Astrocyte of the hippocampus (primary cell): ENCODE results near the gene PLAAT2.
A peak's percentile ranks its signal among the peaks of the same experiment; 100 is the strongest.
"Not testable (repeated sequence)": the region's sequence is repeated elsewhere in the genome, so short reads cannot be mapped to it uniquely, and the experiment has no call there.

Experiments used
- DNase-seq: peaks from one replicate; pipeline ENCODE4 v3.0.0; 2011; ENCODE audit warnings: low read depth, low spot score

PLAAT2 gene

DNA sequence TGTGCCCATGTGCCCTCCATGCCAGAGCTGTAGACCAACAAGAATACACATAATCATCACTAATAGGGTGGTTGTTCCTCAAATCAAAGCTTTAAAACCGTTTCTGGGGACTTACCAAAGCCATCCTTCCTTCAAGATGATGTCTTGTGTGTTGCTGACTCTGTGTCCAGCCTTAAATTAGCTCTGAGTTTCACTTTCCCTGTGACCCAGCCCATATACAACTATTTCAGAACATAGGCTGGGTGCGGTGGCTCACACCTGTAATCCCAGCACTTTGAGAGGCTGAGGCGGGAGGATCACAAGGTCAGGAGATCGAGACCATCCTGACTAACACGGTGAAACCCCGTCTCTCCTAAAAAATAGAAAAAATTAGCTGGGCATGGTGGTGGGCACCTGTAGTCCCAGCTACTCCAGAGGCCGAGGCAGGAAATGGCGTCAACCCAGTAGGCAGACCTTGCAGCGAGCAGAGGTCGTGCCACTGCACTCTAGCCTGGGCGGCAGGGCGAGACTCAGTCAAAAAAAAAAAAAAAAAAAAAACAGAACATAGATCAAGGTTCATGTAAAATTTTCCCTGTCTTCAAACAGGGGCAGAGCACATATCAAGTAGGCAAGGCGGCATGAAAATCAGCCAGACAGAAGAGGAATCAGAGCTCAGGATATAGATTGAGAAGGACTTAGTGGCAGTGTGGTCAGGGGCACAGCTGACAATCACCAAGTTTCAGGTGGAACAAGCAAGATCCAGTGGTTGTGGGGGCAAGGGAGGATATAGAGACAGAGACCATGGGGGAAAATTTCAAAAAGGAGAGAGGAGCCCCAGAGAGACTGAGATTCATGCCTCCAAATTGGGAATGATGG, at the start of gene PLAAT2:
Gene PLAAT2, minus strand, starts transcription at position 179 of the 855 bp plus-strand sequence. Its CDS starts 55 bp downstream, at position 124.
- DNase-seq, result no peak

DNA sequence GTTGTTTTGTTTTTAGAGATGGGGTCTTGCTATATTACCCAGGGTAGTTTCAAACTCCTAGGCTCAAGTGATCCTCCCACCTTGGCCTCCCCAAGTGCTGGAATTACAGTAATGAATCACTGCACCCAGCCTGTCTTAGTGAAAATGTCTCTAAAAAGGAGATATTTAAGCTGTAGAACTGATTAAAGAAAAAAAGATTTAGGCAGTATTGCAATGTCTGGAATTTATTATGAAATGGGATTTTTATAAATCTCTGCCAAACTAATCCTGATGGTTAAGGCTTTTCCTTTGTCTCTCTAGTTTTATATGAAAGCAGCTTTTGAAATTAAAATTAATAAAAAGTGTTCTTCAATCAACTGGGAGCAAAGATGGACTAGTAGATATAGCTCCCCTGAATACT, 49.0 kb upstream of the PLAAT2 start:
- DNase-seq, result no peak

DNA sequence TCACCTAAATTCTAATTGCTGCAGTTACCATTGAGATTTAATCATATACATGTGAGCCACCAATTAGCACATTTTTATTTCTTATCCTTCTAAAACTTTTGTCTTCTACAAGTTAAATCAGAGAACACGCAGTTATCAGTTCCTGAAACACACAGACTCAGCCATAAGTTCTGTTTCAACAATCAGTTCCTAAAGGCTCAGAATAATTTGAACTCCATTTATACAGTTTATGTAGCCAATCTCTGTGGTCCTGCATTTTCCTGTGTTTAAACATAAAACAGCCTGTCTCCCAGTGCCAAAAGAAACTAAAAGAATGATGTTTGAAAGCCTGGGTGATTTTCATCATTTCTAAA, 48.2 kb upstream of the PLAAT2 start:
- DNase-seq, result no peak

DNA sequence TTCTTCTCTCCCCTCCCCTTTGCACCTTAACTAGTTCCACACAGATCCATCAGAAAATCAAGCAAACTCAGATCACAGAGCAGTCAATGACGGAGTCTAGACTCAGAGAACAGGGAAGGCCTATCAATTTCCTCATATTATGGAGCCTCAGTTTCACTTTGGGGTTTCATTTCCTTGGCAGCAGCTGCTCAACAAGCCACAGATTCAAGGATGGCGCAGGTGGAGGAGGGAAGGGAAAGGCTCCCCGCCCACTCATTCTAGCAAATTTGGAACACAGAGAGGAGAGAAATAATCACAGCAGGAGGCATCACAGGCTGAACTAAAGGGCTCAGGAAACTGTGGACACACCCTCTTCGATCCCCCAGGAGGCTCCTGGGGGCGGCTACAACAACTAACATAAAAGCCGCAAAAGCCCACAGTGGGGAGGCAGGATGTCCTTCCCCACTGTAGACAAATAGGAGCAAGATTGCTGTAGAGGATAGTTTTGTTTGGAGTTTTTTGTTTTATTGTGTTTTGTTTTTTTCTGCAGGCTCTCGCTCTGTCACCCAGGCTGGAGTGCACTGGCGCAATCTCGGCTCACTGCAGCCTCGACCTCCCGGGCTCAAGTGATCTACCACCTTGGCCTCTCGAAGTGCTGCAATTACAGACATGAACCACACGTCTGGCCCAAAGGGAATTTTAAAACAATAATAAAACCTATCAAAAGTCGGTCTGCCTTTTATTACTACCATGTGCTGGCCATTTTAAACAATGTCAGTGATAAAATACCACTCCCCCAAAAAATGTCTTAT, 47.6 kb upstream of the PLAAT2 start:
- peak; percentile 32 for DNase-seq

DNA sequence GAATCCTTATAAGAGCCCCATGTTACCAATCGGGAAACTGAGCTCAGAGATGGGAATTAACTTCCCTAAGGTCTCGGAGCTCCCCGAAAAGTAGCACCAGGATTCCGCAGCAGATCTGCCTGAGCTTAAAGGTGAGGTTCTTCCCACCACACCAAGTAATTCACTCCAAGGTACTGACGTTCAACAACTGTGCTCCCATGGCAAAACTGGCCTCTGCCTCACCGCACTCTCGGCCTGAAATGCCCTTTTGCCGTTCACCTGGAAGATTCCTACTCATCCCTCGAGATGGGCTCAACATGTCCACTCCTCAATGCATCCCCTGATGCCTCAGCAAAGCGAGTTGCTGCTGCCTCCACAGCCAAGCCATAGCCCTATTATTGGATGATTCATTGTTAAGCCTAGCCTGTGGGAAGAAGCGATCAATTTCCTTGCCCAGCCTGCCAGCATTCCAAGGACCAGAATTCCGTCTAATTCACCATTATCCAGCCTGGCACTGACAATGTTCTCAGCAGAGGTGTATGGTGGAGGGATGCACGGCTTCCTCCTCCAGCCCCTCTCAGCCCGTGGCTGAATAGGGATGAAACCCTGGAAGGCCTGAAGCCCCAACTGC, 46.9 kb upstream of the PLAAT2 start:
- DNase-seq, result peak; percentile 60

DNA sequence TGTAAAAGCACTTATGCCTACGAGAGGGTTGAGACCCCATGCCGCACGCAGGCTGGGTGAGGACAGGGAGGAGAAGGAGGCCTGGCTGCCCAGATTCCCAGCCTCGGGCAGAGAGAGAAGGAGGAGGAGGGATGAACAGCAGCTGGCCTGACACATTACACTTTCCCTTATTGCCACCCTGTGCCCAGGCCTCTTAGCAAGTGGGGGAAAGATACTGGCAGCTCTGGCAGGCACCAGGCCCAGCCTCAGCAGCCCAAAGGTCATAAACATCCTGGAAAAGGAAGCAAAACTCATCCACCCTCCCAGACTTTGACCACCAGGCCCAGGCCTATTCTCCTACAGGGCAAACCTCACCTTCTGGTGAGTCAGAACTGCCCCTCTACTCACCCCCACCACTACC, 46.4 kb upstream of the PLAAT2 start:
- peak; percentile 20 for DNase-seq

DNA sequence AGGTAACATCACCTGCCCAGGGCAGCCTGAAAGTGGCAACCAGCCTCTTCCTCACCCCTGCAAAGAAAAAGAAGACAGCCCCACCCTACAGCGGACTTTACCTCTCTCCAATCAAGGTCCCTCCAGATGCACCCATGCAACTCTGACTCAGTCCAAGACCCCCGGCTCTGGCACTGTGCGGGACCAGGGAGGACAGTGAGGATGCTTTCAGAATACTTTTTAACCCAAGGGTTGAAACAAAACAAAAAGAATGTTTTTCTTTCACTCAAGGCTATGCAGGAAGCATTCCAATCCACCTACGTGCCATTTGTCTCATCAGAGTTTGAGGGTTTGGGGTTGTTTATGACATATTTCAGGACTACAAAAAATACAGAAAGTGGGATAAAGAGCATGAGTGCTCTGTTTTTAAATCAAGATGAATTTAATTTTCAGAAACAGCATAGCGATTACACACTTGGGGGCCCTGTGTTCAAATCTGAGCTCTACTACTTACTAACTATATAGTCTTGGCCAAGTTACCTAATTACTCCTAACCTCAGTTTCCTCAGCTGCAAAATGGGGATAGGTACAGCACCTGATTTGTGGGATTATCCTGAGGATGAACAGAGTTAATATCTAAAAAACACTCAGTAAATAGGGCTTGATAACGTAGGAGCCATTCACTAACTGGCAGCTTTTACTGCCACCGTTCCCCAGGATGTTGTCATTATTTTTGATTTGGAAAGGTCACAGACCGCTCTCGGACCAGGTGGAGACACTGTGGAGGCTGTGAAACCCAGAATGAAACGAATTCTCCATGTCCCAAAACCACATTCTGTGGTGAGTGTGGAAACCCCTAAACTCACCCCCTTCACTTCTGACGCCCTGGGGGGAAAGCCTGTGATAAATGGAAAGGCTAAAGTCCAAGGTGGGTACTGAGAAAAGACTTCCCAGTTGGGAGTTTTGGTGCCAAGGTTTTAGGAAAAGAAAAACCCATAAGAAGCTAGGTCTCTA, 45.5 kb upstream of the PLAAT2 start:
- DNase-seq, result peak; percentile 89

DNA sequence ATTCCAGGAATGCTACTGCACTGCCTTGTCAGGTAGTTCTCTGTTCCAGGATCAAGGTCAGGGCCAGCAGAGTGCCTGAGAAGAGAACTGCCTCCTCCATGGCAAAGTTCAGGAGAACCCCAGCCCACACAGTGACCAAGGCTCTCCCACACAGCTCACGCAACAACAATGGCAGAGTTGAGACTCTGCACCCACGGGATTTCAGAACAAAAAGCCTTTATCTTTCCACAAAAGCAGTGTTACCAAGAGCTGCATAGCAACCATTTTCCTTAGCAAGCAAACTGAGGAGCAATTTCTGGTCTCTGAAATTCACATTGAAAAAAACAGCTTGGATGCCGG, 40.0 kb upstream of the PLAAT2 start:
- peak; percentile 64 for DNase-seq

DNA sequence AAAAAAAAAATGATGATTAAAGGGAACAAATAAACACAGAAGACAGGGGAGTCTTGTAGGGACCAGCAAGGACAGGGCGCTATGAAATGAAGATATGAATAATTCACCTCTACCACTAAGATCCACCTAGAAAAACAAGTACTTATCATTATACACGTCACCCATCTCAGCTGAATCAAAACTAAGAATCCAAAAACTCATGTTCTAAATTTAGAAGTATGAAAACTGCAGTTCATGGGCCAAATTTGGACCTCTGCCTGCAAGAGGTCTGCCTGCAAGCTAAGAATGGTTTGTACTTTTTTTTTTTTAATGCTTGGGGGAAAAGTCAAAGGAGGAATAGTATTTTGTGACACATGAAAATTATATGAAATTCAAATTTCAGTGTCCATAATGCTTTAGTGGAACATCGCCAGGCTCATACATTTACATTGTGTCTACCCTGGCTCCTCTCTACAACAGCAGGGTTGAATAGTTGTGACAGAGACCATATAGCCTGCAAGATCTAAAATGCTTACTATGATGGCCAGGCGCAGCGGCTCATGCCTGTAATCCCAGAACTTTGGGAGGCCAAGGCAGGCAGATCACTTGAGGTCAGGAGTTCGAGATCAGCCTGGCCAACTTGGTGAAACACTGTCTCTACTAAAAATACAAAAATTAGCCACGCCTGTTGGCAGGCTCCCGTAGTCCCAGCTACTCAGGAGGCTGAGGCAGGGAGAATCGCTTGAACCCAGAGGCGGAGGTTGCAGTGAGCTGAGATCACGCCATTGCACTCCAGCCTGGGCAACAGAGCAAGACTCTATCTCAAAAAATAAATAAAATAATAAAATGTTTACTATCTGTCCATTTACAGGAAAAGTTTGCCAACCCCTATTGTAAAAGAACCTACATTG, 39.4 kb upstream of the PLAAT2 start:
- DNase-seq, result peak; percentile 57

DNA sequence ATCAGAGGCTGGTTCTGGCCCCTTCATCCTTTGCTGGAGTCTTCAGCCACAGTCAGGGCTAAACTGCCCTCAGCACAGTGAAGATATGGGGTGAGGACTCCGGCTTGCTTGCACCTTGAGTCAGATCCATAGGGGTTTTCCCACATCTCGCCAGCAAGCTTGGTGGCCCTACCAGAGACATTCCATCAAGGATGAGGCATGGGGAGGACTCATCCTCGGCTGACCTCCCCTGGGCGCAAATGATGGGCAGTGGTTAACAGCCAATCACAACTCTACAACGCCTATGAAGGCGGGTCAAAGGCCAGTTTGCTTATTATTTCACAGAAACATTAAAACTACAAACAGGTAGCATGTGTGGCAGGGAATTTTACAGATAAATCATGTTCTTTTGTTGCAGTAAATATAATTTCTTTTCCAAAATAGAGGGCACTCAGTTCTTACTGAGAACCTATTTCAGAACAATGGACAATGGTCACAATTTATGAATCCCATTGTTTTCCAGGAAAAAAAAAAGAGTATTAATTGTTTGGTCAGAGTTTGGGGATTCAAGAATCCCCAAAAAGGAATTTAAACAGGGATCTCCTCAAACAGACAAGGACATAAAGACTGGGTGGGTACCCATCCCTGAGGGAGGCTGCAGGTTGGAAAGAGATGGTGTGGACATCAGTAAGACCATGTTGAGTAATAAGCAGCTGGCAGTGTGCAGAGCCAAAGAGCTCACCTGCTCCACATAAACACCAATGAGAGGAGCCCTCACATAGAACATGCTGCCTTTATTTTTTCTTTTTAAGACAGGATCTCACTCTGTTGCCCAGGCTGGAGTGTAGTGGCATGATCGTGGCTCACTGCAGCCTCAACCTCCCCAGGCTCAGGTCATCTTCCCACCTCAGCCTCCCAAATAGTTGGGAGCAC, 36.3 kb upstream of the PLAAT2 start:
- DNase-seq, result peak; percentile 59

DNA sequence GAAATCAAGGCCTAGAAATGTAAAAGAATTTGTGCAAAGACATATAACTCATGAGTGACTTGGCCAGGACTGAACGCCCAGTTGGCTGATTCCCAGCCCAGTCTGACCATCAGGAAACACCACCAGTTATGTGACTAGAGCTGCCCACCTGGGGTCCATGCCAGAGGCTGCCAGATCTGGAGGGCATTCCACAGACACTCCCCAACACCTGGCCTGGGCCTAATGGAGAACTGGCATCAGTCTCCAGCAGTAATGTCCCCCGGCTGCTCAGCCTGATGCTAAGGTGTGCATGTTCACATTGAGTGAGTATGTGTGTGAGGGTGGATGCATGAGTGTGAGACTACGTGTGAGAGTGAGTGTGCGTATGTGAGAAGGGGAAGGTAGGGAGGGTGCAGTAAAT, 35.4 kb upstream of the PLAAT2 start:
- no peak for DNase-seq

DNA sequence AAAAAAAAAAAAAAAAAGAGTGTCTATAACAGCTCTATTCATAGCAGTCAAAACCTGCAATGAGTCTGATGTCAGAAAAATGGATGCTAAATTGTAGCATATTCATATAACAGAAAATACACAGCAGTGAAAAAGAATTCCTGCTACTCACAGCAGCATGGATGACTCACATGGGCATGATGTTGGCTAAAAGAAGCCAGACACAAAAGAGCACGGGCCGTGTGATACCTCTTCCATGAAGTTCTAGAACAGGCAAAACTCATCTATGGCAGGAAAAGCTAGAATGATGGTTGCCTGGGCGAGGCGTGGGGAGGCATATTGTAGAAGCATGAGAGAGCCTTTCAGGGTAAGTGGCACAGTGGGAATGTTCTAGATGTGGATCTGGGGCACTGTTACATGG, 32.1 kb upstream of the PLAAT2 start:
- DNase-seq, result peak; percentile 36

DNA sequence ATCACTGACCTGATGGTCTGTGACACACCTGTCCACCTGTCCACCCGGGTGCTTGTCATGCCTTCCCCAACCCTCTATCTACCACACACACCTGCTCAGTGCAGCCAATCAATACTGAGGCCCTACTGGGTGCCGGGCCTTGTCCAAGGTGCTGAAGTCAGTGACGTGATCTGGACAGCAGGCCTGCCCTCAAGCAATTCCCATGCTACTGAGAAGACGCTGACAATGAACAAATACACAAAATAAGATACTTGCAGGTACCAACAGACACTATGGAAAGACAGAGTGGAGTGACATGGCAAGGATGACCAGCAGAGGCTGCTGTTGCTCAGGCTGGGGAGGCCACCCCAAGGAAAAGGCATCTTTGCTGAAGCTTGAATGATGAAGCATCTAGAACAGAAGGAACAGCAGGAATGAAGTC, 29.8 kb upstream of the PLAAT2 start:
- peak; percentile 45 for DNase-seq

DNA sequence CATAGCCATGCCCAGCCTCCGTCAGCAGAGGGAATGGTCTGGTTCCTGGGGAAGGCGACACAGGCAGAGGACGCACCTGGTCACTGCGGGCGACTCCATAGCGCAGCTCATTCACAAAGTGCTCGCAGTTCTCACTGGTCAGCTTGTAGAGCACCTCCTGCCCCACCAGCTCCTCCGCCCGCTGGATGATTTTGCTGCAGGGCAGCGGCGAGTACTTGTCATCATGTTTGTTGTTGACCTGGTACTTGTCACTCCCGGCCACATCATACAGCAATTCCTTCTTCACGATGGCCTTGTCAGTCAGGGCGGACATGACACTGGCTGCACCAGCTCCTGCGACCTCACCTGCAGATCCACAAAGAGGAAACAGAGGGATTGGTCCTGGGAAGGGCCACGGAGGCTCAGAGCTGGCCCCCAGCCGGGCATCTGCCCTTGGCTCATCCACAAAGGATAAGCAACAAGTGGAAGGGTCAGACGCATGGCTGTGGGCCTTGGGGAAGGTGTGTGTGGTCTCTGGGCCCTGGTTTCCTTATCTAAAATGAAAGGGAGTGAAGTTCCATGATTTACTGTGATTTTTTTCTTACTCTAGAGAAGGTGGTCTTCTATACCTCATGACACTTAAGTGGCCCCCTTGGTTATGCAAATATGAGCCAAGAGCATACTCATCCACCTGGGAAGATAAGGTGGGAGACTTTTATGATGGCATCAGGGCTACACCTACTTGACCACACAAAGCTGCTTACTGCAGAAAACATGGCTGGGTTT, 27.0 kb upstream of the PLAAT2 start:
- no peak for DNase-seq

DNA sequence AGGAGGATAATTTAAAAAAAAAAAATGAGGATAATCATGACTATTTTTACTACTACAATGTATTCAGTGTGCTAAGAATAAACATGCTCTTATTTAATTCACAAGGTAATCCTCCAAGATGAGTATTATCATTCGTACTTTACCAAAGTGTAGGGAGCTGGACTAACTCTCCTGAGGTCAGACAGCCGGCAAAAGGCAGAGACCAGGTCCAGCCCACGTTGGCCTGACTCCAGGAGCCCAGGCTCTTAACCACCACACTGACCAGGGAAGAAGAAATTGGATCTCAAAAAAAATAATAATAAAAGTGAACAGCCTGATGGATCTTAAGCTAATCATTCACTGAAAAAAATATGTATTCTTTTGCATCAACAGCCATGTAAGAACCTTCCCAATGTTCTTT, 25.8 kb upstream of the PLAAT2 start:
- no peak for DNase-seq

DNA sequence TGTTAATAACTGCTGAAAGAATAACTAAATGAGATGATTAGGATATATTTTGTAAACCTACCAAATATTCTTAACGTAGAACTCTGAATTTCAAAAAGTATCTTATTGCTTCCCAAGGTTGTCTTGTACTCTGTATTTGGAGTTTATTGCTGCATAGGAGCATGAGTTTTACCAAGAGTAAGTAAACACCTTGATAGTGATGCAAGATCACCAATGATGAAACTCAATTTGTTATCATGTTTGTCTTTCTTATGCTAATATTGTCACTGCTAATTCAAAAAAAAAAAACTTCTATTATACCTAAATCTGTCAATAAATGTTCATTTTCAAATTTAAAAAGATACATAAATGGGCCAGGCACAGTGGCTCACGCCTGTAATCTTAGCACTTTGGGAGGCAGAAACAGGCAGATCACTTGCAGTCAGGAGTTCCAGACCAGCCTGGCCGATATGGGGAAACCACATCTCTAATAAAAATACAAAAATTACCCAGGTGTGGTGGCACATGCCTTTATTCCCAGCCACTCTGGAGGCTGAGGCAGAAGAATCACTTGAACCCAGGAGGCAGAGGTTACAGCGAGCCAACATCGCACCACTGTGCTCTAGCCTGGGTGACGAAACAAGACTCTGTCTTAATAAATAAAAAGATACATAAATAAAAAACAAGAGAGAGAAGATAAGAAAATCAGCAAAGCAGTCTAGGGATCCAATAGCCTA, 23.4 kb upstream of the PLAAT2 start:
- DNase-seq, result no peak

DNA sequence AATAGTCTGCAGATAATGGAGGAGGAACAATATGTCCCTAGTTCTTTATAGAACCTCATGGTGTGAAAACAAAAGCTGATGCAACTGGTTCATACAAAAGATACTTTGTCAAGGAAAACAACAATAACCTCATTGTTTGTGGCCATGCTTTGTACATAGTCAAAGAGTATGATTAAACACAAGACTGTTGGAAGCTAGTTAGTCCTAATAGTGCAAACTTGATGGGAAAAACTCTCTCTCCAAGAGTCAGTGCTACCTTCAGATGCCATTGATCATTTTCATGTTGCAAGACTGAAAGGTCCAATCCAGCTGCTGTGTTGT, 20.1 kb upstream of the PLAAT2 start:
- DNase-seq, result no peak

DNA sequence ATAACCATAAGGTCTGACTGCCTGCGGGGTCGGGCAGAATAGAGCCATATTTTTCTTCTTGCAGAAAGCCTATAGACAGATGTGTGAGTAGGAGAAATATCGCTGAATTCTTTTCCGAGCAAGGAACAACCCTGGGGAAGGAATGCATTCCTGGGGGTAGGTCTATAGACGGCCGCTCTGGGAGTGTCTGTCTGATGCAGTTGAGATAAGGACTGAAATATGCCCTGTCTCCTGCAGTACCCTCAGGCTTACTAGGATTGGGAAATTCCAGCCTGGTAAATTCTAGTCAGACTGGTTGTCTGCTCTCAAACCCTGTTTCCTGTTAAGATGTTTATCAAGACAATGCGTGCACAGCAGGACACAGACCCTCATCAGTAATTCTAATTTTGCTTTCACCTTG, 18.0 kb upstream of the PLAAT2 start:
- not testable (repeated sequence) for DNase-seq
